H1 (cell line): ENCODE measurements around the gene PFN4.

ENCODE experiments used
- BCL11A ChIP-seq, 2 experiments: IDR thresholded peaks; one replicate each; pipeline ENCODE4 v1.6.1; 2011; ENCODE audit warnings: low read depth in 2 of 2, low read length in 2 of 2, mild to moderate bottlenecking in 2 of 2
- POLR2AphosphoS5 ChIP-seq: IDR thresholded peaks from 2 replicates; pipeline ENCODE4 v1.6.1; 2011; ENCODE audit warnings: low read depth, low read length

GRCh38 chr2:24132543-24132942, 9.4 kb upstream of the PFN4 start:
- no peak for TF ChIP-seq POLR2AphosphoS5
- TF ChIP-seq BCL11A (IDR thresholded peaks at IDR 0.05; ENCODE audit: low read depth in 2 of 2, low read length in 2 of 2) = no peak
